SK-N-SH (cell line): ENCODE measurements around the gene OR2T27. TPM values are rescaled to one million over a fixed set of nuclear protein-coding genes. Genes with fewer than 3 reads are reported as not detected.
A peak's percentile ranks its signal among the peaks of the same experiment; 100 is the strongest.

Source experiments
- CTCF ChIA-PET: fragments of 300-600, 350-600 bp; formaldehyde crosslinking; extraction: SDS; loops from one replicate; lab custom pipeline; 2021; lab: Yijun Ruan, JAX
- POLR2A ChIA-PET: fragments of 350-600 bp; sonication (Branson Sonifier 250); formaldehyde crosslinking; extraction: SDS; loops from one replicate; lab custom pipeline; 2020; ENCODE audit warnings: antibody characterized with exemption, inconsistent platforms; lab: Yijun Ruan, JAX
- DNase-seq: peaks from one replicate; pipeline ENCODE4 v3.0.0; 2012
- H2AFZ ChIP-seq: fragments of 200-600 bp; sonication (generic); 2 replicates; pipeline ENCODE4 v1.8.1; 2016; ENCODE audit warnings: antibody characterized with exemption, mild to moderate bottlenecking, low read depth
- H3F3A ChIP-seq: fragments of 200-600 bp; sonication (generic); replicated peaks from 2 replicates; pipeline ENCODE3; 2016; ENCODE audit warnings: antibody characterized with exemption, mild to moderate bottlenecking; ENCODE audit not compliant: insufficient read depth
- H3K27ac ChIP-seq, 2 experiments: fragments of 200-500 bp in 1 of 2; fragments of 200-600 bp in 1 of 2; sonication (Bioruptor generic) in 1 of 2; sonication (generic), shearing (Covaris generic) in 1 of 2; 2 replicates each; pipeline versions ENCODE4 v1.5.1 to v1.6.1; 2014 to 2016; ENCODE audit warnings: low read depth in 2 of 2, inconsistent platforms in 1 of 2, low read length in 1 of 2, mild to moderate bottlenecking in 1 of 2, mixed read lengths in 1 of 2
- H3K27me3 ChIP-seq: fragments of 200-600 bp; sonication (generic), shearing (Covaris generic); 2 replicates; pipeline ENCODE4 v1.6.1; 2016; ENCODE audit warnings: mixed run types; ENCODE audit not compliant: insufficient read depth
- H3K36me3 ChIP-seq, 2 experiments: fragments of 200-500 bp in 1 of 2; fragments of 200-600 bp in 1 of 2; sonication (Bioruptor generic) in 1 of 2; sonication (generic) in 1 of 2; replicated peaks in 1 of 2; 2 replicates each; pipeline versions ENCODE3 to v1.5.1; 2014 to 2016; ENCODE audit warnings: low read length in 1 of 2, mild to moderate bottlenecking in 1 of 2; ENCODE audit not compliant: insufficient read depth in 2 of 2, control insufficient read depth in 1 of 2
- H3K4me1 ChIP-seq, 2 experiments: fragments of 200-500 bp in 1 of 2; fragments of 200-600 bp in 1 of 2; sonication (Bioruptor generic) in 1 of 2; sonication (generic), shearing (Covaris generic) in 1 of 2; 2 replicates each; pipeline versions ENCODE4 v1.5.1 to v1.6.1; 2014 to 2016; ENCODE audit warnings: low read depth in 1 of 2, low read length in 1 of 2, mixed run types in 1 of 2; ENCODE audit not compliant: insufficient read depth in 2 of 2, control insufficient read depth in 1 of 2
- H3K4me2 ChIP-seq: fragments of 200-600 bp; sonication (generic), shearing (Covaris generic); 2 replicates; pipeline ENCODE4 v1.6.1; 2017; ENCODE audit warnings: mixed run types
- H3K4me3 ChIP-seq, 2 experiments: fragments of 200-500 bp in 1 of 2; fragments of 200-600 bp in 1 of 2; sonication (Bioruptor generic) in 1 of 2; sonication (generic), shearing (Covaris generic) in 1 of 2; 2 replicates each; pipeline versions ENCODE4 v1.5.1 to v1.8.1; 2014 to 2016; ENCODE audit warnings: low read depth in 2 of 2, inconsistent platforms in 1 of 2, low read length in 1 of 2, mild to moderate bottlenecking in 1 of 2, mixed read lengths in 1 of 2, moderate library complexity in 1 of 2
- H3K79me2 ChIP-seq: fragments of 200-600 bp; sonication (generic); 2 replicates; pipeline ENCODE4 v1.8.1; 2017; ENCODE audit warnings: mild to moderate bottlenecking; ENCODE audit not compliant: insufficient read depth
- H3K9ac ChIP-seq: fragments of 200-600 bp; sonication (generic); 2 replicates; pipeline ENCODE4 v1.6.1; 2017; ENCODE audit warnings: mixed run types
- H3K9me2 ChIP-seq: fragments of 200-600 bp; sonication (generic); 2 replicates; pipeline ENCODE4 v1.6.1; 2017; ENCODE audit warnings: mixed run types
- H3K9me3 ChIP-seq: fragments of 200-600 bp; sonication (generic); 2 replicates; pipeline ENCODE4 v1.6.1; 2017; ENCODE audit warnings: mixed run types, mild to moderate bottlenecking, moderate library complexity
- H4K20me1 ChIP-seq: fragments of 200-600 bp; sonication (generic); 2 replicates; pipeline ENCODE4 v1.6.1; 2017; ENCODE audit warnings: mild to moderate bottlenecking, mixed run types; ENCODE audit not compliant: insufficient read depth
- CTCF ChIP-seq: fragments of 200-600 bp; sonication (generic); IDR thresholded peaks from 2 replicates; pipeline ENCODE4 v1.6.1; 2017; ENCODE audit warnings: antibody characterized with exemption, mild to moderate bottlenecking, moderate library complexity
- ELF1 ChIP-seq: IDR thresholded peaks from 2 replicates; pipeline ENCODE4 v1.4.0; 2012
- EP300 ChIP-seq, 2 experiments: IDR thresholded peaks; 2 replicates each; pipeline versions ENCODE4 v1.4.0 to v1.6.1; 2012; ENCODE audit warnings: borderline replicate concordance in 1 of 2, low read depth in 1 of 2, low read length in 1 of 2
- FOXM1 ChIP-seq: IDR thresholded peaks from 2 replicates; pipeline ENCODE4 v1.4.0; 2012; ENCODE audit warnings: low read depth, mild to moderate bottlenecking
- GATA2 ChIP-seq: sonication (generic); formaldehyde crosslinking; IDR thresholded peaks from 2 replicates; pipeline ENCODE4 v1.5.0; 2020; ENCODE audit warnings: mild to moderate bottlenecking, missing genetic modification reagents
- IRF3 ChIP-seq: fragments of 150-350 bp; IDR thresholded peaks from 2 replicates; pipeline ENCODE4 v1.6.1; 2016; ENCODE audit warnings: mild to moderate bottlenecking, low read depth, low read length
- JUND ChIP-seq: IDR thresholded peaks from 2 replicates; pipeline ENCODE4 v1.4.0; 2012
- MEF2A ChIP-seq: IDR thresholded peaks from 2 replicates; pipeline ENCODE4 v1.4.0; 2012; ENCODE audit warnings: low read depth, borderline replicate concordance
- NFIC ChIP-seq: IDR thresholded peaks from 2 replicates; pipeline ENCODE4 v1.4.0; 2012; ENCODE audit warnings: borderline replicate concordance
- NRF1 ChIP-seq: IDR thresholded peaks from 2 replicates; pipeline ENCODE4 v1.6.1; 2012; ENCODE audit warnings: low read depth, mild to moderate bottlenecking, low read length
- PBX3 ChIP-seq: IDR thresholded peaks from 2 replicates; pipeline ENCODE4; 2012
- POLR2AphosphoS5 ChIP-seq: IDR thresholded peaks from 2 replicates; pipeline ENCODE4 v1.6.1; 2012; ENCODE audit warnings: low read depth, low read length
- RFX5 ChIP-seq: IDR thresholded peaks from 2 replicates; pipeline ENCODE4 v1.6.1; 2012; ENCODE audit warnings: mild to moderate bottlenecking, improper control_type of control experiment, low read length
- SIN3A ChIP-seq: IDR thresholded peaks from 2 replicates; pipeline ENCODE4 v1.6.1; 2012; ENCODE audit warnings: low read depth, mild to moderate bottlenecking, low read length, moderate library complexity, borderline replicate concordance
- SMC3 ChIP-seq: IDR thresholded peaks from 2 replicates; pipeline ENCODE4 v1.6.1; 2012; ENCODE audit warnings: low read depth, low read length, improper control_type of control experiment
- ZBTB33 ChIP-seq: IDR thresholded peaks from 2 replicates; pipeline ENCODE4 v1.4.0; 2012; ENCODE audit warnings: low read depth, borderline replicate concordance
- WGBS: methylation state at CpG from one replicate; pipeline ENCODE4 v1.1.6; 2017; ENCODE audit warnings: low lambda C conversion rate; 5-methylcytosine and 5-hydroxymethylcytosine counted together
- polyA plus RNA-seq, 3 experiments: library from polyadenylated mRNA; depleted of rRNA; stranded (reverse); fragments of >200 nt; gene quantifications; 2 replicates each; pipeline ENCODE4 v1.2.3, GENCODE V29; 2012

OR2T27 gene
- polyA plus RNA-seq, 1 of the 3 experiments (the other 2 are of a cell fraction), result not detected

GRCh38 chr1:248686815-248687214, 31.5 kb upstream of the OR2T27 start:
- Histone ChIP-seq H2AFZ (peak overlapping the region; percentile 67), H3K9ac (no peak overlapping the region), H3K27me3 (peaks cover 3% of the 10 kb centered on the region; the same call in 1 of the 2 replicates), H3K27ac (no peak overlapping the region), H3K9me3 (no peaks in the 10 kb centered on the region), H3K9me2 (no peaks in the 10 kb centered on the region), H3K36me3 (no peaks in the 10 kb centered on the region), H3K4me1 (no peaks in the 10 kb centered on the region), H3F3A (no peaks in the 10 kb centered on the region), H3K79me2 (no peaks in the 10 kb centered on the region), H3K4me3 (no peak overlapping the region), H4K20me1 (no peaks in the 10 kb centered on the region), H3K4me2 (no peak overlapping the region)
- CTCF ChIA-PET, result no interaction called here
- DNase-seq, result peak; percentile 14
- TF ChIP-seq RFX5, result no peak
- no peak for TF ChIP-seq ZBTB33
- TF ChIP-seq SIN3A, result no peak
- no peak for TF ChIP-seq MEF2A
- no peak for TF ChIP-seq IRF3
- TF ChIP-seq NRF1, result no peak
- TF ChIP-seq CTCF, result peak; percentile 37; the same call in 1 of the 2 replicates
- WGBS, result 1% methylated on average over 3 of the region's 3 CpGs
- POLR2A ChIA-PET, result no interaction called here

- Histone ChIP-seq H3K9me3 (no peaks in the 10 kb centered on the region), H4K20me1 (no peaks in the 10 kb centered on the region), H3K36me3 (no peaks in the 10 kb centered on the region), H3K9ac (no peak overlapping the region), H3K4me3 (no peak overlapping the region), H3K9me2 (no peaks in the 10 kb centered on the region), H2AFZ (no peak overlapping the region), H3K27me3 (peaks cover 5% of the 10 kb centered on the region; the same call in 1 of the 2 replicates), H3K4me2 (no peak overlapping the region), H3F3A (peaks cover 2% of the 10 kb centered on the region), H3K4me1 (no peaks in the 10 kb centered on the region), H3K79me2 (no peaks in the 10 kb centered on the region), H3K27ac (no peak overlapping the region)
- WGBS, result 0% methylated on average over 7 of the region's 8 CpGs
- no peak for TF ChIP-seq PBX3
- no peak for TF ChIP-seq POLR2AphosphoS5
- TF ChIP-seq GATA2 (CRISPR knock-in tag), result no peak
- TF ChIP-seq IRF3, result no peak
- TF ChIP-seq ZBTB33, result no peak
- no peak for TF ChIP-seq EP300 (IDR thresholded peaks at IDR 0.05; ENCODE audit: borderline replicate concordance in 1 of 2, low read depth in 1 of 2, low read length in 1 of 2)
- no peak for TF ChIP-seq JUND
- TF ChIP-seq SMC3, result no peak
- no peak for TF ChIP-seq FOXM1
- TF ChIP-seq NFIC, result no peak
- no peak for TF ChIP-seq SIN3A
- TF ChIP-seq ELF1, result no peak
- no peak for TF ChIP-seq RFX5
- ChIA-PET POLR2A (no interaction called here), CTCF (interaction anchor here (1.3 kb wide), 1 partner anchor 22 kb away, joined by 4 read pairs; no protein-coding TSS in a partner anchor)
- DNase-seq, result no peak
Measured at GRCh38 chr1:248681651-248682050, 26.3 kb upstream of the OR2T27 start.
